Loucy (cell line): Measurements from ENCODE around the gene HCAR1.
"Not testable (repeated sequence)": the region's sequence is repeated elsewhere in the genome, so short reads cannot be mapped to it uniquely, and the experiment has no call there.

ENCODE experiments used
- H2AFZ ChIP-seq: fragments of 200-600 bp; sonication (generic); 2 replicates; pipeline ENCODE4 v1.6.0; 2016; ENCODE audit warnings: antibody characterized with exemption, mild to moderate bottlenecking, low read length, moderate library complexity
- H3F3A ChIP-seq: fragments of 200-600 bp; 2 replicates; pipeline ENCODE4 v1.6.0; 2016; ENCODE audit warnings: antibody characterized with exemption, low read depth, mild to moderate bottlenecking
- H3K27me3 ChIP-seq: fragments of 200-600 bp; sonication (generic); 2 replicates; pipeline ENCODE4 v1.6.1; 2014; ENCODE audit warnings: low read length, mild to moderate bottlenecking; ENCODE audit not compliant: insufficient read depth, poor library complexity, severe bottlenecking
- H3K36me3 ChIP-seq: fragments of 200-600 bp; sonication (generic); 2 replicates; pipeline ENCODE4 v1.6.1; 2016; ENCODE audit warnings: low read length; ENCODE audit not compliant: insufficient read depth
- H3K4me1 ChIP-seq: fragments of 200-600 bp; sonication (generic); 2 replicates; pipeline ENCODE4 v1.5.1; 2014; ENCODE audit warnings: low read length, mild to moderate bottlenecking; ENCODE audit not compliant: insufficient read depth, poor library complexity, severe bottlenecking
- H3K4me2 ChIP-seq: fragments of 200-600 bp; sonication (generic); 2 replicates; pipeline ENCODE4 v1.6.0; 2014; ENCODE audit warnings: antibody characterized with exemption, low read length, low read depth, mild to moderate bottlenecking; ENCODE audit not compliant: poor library complexity, severe bottlenecking
- H3K4me3 ChIP-seq: fragments of 200-600 bp; sonication (generic); 2 replicates; pipeline ENCODE4 v1.5.1; 2014; ENCODE audit warnings: low read length, mild to moderate bottlenecking, mixed read lengths; ENCODE audit not compliant: poor library complexity, severe bottlenecking
- H3K79me2 ChIP-seq: fragments of 200-600 bp; sonication (generic); 2 replicates; pipeline ENCODE4 v1.6.1; 2014; ENCODE audit warnings: low read length; ENCODE audit not compliant: insufficient read depth
- H3K9ac ChIP-seq: fragments of 200-600 bp; sonication (generic); 2 replicates; pipeline ENCODE4 v1.6.0; 2014; ENCODE audit warnings: mild to moderate bottlenecking, low read depth, low read length, moderate library complexity; ENCODE audit not compliant: poor library complexity, severe bottlenecking
- H3K9me2 ChIP-seq: fragments of 200-600 bp; sonication (generic); replicated peaks from 2 replicates; pipeline ENCODE4 v1.6.1; 2016; ENCODE audit warnings: low read depth, low read length, mixed read lengths
- H3K9me3 ChIP-seq: fragments of 200-600 bp; sonication (generic); 2 replicates; pipeline ENCODE4 v1.6.1; 2014; ENCODE audit warnings: mild to moderate bottlenecking, antibody characterized with exemption, low read length, low read depth; ENCODE audit not compliant: insufficient read depth
- H4K20me1 ChIP-seq: fragments of 200-600 bp; sonication (generic); 2 replicates; pipeline ENCODE4 v1.6.0; 2014; ENCODE audit warnings: antibody characterized with exemption, low read length, mild to moderate bottlenecking; ENCODE audit not compliant: insufficient read depth, poor library complexity, severe bottlenecking

Gene HCAR1

DNA sequence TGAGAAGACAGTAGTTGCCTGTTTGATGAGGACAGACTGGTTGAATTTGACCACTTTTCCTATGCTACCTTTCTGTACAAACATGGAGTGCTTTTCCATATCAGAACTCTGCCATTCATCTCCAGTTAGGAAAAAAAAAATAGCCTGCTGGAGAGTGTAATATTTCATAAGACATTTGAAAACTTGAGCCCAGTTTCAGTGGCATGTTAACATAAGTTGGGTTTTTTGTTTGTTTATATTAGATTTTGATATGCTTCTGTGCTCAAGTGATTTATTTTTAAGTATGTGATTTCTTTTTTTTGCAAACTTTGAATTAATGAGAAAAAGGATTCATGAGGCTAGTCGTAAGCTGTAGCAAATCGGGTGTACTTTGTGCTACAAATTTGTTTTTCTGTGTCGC, 26.8 kb downstream of the HCAR1 start:
- not testable (repeated sequence) for H3K4me3 ChIP-seq, H3K79me2 ChIP-seq, H3F3A ChIP-seq, H2AFZ ChIP-seq, H3K27me3 ChIP-seq, H3K4me2 ChIP-seq, H3K4me1 ChIP-seq, H3K9me3 ChIP-seq, H4K20me1 ChIP-seq, H3K9me2 ChIP-seq, H3K9ac ChIP-seq, H3K36me3 ChIP-seq

DNA sequence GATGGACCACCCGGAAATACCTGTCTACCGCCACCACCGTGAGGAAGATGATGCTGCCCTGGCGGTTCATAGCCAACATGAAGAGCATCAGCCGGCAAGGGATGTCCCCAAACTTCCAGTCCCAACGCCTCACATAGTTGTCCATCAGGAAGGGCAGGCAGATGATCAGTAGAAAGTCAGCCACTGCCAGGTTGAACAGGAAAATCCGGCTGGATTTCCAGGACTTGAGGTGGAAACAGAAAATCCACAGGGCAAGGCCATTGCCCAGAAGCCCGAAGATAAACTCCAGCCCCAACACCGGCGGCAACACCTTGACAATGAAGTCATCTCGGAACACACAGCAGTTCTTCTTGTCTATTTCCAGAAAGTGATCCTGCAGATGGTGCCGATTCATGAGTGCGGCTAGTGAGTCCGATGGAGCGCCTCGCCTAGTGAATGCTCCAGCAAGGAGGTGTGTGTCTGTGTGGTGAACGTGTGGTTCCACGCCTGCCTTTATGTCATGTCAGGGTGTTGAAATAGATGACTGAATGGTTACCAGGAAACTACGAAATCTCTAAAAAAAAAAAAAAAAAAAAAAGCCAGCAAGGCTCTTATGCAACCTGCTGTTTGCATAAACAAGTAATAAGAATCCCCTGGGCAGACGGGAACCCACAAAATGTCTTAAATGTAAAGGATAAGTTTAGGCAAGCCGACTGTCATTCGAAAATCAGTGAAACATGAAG, 27.6 kb downstream of the HCAR1 start, which contains the start of gene HCAR2:
TSS of gene HCAR2 (minus strand) at position 468 of the 722 bp plus-strand sequence. CDS start at position 394, 74 bp downstream.
- not testable (repeated sequence) for H3K27me3 ChIP-seq, H3K4me2 ChIP-seq, H2AFZ ChIP-seq, H3K9me2 ChIP-seq, H3K4me3 ChIP-seq, H3K4me1 ChIP-seq, H3K79me2 ChIP-seq, H3K9ac ChIP-seq, H4K20me1 ChIP-seq, H3K36me3 ChIP-seq, H3K9me3 ChIP-seq, H3F3A ChIP-seq

DNA sequence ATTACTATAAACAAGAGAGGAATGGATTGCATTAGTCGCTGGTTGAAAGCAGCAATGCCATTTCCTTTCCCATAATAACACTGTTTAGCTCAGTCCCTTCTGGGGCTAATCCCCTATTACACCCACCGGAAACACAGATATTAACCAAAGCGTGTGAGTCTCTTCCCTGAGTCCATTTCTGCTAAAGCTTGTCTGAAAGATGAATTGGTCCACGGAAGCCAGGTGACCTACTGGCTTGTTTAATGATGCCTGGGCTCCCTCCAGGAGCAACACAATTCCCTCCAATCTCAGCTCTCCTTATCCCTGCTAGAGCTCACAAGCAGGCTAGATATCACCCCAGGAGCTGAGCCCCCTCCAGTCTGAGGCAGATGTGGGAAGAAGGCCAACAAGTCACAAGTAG, 29.2 kb downstream of the HCAR1 start:
- not testable (repeated sequence) for H3K27me3 ChIP-seq, H3K36me3 ChIP-seq, H2AFZ ChIP-seq, H3K4me1 ChIP-seq, H3K79me2 ChIP-seq, H3F3A ChIP-seq, H4K20me1 ChIP-seq, H3K9ac ChIP-seq, H3K4me2 ChIP-seq, H3K9me3 ChIP-seq, H3K4me3 ChIP-seq, H3K9me2 ChIP-seq

DNA sequence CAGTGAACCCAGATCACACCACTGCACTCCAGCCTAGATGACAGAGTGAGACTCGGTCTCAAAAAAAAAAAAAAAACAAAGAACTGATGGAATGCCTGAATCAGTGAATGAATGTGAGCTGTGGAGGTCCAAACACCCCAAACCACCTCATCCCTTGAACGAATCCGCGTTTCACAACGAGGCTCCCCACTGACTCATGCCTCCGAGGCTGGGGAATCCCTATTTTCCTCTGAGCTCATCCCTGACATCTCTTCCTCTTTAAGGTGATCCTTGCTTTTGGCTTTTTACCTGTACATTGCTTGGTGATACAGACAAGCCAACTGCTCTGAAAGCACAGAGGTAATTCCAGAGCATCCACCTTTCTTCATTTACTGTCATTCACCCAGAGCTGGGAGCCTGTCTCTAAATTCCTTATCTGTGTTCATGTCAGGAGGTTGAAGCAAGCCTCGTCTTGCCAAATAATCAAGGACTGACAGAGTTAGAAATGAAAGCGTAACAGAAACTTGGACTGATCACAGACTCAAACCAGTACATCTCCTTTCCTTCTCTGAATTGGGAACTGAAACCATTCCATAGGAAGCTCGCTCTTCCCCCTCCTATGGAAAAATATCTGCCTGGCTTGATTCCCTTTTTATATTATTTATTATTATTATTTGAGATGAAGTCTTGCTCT, 30.5 kb downstream of the HCAR1 start:
- not testable (repeated sequence) for H4K20me1 ChIP-seq, H2AFZ ChIP-seq, H3K4me2 ChIP-seq, H3K9me2 ChIP-seq, H3K4me1 ChIP-seq, H3F3A ChIP-seq, H3K27me3 ChIP-seq, H3K9ac ChIP-seq, H3K9me3 ChIP-seq, H3K79me2 ChIP-seq, H3K4me3 ChIP-seq, H3K36me3 ChIP-seq

DNA sequence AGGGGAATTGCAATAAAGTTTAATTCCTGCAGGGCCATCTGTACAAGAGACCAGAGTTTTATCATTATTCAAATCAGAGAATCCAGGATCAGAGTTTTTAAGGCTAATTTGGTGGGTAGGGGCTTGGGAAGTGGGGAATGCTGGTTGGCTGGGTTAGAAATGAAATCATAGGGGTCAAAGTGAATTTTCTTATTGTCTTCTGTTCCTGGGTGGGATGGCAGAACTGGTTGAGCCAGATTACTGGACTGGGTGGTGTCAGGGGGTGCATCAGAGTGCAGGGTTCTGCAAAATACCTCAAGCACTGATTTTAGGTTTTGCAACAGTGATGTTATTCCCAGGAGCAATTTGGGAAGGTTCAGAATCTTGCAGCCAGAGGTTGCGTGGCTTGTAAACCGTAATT, 33.7 kb downstream of the HCAR1 start:
- not testable (repeated sequence) for H4K20me1 ChIP-seq, H3K36me3 ChIP-seq, H3K27me3 ChIP-seq, H3K9me2 ChIP-seq, H3F3A ChIP-seq, H3K4me1 ChIP-seq, H3K4me3 ChIP-seq, H3K79me2 ChIP-seq, H3K4me2 ChIP-seq, H3K9ac ChIP-seq, H2AFZ ChIP-seq, H3K9me3 ChIP-seq
